GM03348 (cell line): ENCODE results near the gene SLC10A7.
A peak's percentile ranks its signal among the peaks of the same experiment; 100 is the strongest.

ENCODE experiments used
- DNase-seq: peaks from one replicate; pipeline ENCODE4 v3.0.0; 2012; ENCODE audit warnings: low spot score

SLC10A7 gene

DNA sequence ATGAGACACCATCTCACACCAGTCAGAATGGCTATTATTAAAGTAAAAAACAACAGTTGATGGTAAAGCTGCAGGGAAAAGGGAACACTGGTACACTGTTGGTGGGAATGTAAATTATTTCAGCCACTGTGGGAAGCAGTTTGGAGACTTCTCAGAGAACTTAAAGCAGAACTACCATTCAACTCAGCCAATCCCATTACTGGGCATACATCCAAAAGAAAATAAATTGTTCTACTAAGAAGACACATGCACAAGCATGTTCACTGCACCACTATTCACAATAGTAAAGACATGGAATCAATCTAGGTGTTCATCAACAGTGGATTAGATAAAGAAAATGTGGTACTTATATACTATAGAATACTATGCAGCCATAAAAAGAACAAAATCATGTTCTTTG is 172.4 kb downstream of the SLC10A7 start:
- no peak for DNase-seq

DNA sequence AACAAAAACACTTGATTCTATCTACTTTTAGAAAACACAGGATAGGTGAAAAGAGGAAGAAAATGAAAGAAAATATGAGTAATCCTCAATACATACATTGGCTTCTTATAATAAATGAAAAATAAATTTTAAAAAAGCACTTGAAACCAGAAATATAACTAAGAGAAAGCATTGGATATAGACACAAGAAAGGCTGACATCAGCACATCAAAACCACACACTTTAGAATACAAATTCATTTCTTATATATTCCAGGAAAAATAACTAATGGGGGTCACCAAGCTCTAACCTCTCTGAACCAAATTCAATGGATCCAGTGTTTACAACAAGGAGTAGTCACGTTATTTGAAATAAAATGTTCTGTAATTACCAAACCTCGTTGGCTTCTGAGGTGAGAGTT is 173.9 kb downstream of the SLC10A7 start:
- DNase-seq = no peak

DNA sequence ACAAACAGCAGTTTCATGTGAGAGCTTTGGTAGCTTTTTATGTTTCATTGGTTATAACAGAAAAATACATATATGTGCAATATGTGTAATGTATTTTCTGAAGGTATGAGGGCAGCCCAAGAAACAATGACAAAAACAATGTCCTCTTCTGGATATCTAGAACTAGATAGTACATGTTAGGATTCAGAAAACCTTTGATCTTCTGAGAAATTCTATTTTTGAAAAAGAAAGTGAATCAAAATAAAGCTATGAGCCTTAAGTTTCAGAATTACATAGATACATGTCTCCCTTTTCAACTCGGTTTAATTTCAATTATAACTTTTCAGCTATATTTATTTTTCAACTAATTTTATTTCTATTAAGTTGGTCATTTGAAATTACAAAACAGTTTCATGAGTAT is 175.5 kb downstream of the SLC10A7 start:
- no peak for DNase-seq

DNA sequence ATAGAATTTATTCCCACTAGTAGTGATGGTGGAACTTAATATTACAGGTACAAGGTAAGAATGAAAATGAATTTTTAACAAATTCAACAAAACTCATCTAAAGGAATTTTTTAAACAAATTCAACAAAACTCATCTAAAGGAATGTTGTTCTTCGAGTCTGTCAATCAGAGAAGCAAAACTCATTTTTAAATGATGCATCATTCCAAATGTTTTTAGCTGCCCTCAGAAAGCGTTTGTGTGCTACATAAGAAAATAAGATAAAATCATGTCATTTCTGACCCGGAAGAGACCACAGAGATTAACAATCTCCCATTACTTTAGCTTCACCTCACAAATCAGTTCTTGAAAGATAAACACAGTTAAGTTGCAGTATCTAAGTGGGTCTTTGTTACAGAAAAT is 178.0 kb downstream of the SLC10A7 start:
- no peak for DNase-seq

DNA sequence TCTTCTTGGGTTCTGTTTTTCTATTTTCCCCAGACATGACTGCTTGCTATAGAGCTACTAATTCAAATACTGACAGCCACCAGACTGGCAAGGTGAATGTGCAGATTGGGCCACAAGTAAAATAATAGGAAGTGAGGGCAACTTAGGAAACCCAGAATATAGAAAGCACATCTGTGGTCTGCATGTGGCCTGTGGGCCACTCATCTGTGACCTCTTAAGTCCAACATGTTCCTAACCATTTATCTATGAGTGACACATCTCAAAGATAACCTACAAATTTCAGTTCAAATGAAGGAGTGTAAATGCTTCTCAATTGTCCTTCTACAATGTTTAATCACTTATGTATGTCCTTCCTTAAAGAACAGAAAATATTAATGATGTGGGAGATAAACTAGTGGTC is 178.5 kb downstream of the SLC10A7 start:
- DNase-seq = no peak

DNA sequence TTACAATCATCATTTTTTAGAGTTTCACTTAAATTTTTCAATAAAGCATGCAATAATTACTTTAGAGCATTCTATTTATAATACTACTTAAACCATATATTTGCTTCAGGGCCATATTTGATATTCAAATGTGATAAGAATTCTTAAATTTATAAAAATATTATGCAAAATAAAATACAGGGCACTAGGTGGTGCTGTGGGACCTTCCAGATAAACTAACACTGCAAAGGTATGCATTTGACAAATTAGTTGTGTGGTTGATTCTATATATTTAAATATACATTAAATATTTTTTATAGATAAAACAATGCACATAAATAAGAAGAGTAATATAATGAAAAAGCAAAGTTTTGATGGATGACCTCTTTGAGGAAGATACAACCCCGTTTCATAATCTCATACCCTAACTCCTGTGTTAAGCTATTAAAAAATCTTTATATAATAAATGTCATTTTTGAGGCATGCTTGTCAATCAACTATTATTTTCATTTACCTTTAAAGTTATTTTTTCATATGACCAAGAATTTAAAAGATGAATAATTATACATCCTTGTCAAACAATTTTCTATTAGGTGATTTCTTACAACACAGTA is 179.0 kb downstream of the SLC10A7 start:
- peak; percentile 21 for DNase-seq

DNA sequence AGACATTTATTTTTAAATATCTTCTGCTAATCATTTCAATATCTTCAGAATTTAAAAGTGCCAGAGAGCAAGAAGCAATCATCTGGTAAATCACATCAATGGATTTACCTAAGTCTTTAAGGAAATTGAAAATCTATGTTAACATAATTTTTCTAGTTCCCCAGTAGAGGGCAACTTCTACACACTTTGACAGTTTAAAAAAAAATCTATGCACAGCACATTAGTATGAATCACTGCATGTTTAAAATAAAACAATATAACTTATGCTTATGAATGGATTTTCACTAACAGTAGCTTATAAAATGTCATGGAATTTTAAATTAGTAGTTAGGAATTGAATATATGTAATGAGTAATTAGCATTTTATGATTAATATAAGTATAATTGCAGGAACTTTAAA is 180.9 kb downstream of the SLC10A7 start:
- peak; percentile 12 for DNase-seq

DNA sequence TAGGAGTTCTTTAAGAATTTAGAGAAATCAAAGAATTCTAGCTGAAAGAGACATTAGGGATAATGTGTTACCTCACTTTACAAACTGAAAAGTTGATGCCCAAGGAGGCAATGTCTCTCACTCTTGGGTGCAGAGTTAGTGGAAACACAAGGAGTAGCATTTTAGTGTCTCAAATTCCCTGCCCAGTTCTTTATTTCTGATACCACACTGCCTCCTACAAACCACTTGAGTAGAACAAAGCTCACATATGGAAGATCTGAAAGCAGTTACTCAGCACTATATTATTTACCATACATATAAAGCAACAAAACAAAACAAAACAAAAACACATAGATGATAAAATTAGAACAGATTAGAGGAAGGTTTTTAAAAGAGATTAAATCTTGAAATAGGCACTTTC is 183.2 kb downstream of the SLC10A7 start:
- DNase-seq = no peak

DNA sequence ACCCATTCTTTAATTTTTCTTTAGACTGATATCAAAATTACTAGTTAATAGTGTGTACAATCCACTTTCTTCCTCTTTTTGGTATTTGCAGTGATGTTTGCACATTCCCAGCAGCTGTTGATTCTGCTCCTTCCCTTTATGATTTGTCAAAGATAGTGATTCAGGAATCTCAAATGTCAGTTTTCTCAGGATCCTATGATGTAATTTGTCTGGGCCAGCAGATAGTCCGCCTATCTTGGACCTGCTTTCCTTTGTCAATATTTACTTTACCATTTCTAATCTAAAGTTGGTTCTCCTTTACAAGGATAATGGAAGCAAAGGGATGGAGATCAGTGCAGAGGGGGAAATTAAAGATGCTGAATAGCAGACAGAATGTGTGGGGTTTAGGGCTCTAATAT is 185.3 kb downstream of the SLC10A7 start:
- DNase-seq = no peak

DNA sequence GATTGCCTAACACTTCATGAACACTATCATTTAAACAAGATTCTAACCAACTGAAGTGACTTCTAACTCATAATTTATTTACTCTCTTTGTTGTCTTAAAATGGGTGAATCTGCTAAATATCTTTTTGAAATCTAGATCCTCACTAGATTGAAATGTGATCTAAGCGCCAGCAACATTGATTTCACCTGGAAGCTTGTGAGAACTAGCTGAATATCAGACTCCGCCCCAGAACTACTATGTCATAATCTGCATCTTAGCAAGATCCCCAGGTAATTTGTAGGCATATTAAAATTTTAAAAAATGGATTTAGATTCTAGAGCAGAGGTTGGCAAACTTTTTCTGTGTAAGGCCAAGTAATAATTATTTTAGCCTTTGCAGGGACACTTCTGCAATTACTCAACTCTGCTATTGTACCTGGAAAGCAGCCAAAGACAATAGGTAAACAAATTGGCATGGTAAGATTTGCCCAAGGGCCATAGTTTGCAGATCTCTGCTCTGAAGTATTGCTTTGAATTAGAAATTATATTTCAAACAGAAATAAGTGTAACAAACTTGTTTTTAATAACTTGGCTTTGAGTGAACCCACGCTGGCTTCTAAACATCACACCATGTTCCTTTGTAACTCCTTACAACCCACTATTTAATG is 185.9 kb downstream of the SLC10A7 start:
- DNase-seq = no peak

DNA sequence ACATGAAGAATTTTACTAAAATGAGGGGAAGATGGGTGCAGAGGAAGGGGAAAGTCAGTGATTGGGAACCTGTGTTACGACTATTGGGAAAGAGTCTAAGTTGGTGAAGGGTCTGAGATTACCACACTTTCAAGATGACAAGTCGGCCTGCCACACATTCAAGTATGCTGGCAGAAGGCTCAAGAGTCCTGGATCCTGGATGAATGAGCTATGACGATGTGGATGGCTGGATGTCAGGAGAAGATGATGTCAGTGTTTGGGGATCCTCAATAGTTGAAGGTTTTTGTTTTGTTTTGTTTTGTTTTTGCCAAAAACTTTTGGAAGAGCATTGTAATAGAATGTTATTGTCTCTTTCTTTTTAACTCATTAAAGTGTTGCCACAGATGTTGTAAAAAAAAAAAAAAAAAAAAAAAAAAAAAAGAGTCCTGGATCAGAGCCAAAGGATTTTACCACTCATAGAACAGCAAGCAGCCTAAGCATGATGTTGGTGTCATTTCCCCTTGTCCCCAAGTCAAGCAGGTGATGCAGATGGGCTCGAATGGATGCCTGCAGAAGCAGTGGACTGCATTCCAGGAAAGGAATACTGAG is 186.8 kb downstream of the SLC10A7 start:
- DNase-seq = no peak

DNA sequence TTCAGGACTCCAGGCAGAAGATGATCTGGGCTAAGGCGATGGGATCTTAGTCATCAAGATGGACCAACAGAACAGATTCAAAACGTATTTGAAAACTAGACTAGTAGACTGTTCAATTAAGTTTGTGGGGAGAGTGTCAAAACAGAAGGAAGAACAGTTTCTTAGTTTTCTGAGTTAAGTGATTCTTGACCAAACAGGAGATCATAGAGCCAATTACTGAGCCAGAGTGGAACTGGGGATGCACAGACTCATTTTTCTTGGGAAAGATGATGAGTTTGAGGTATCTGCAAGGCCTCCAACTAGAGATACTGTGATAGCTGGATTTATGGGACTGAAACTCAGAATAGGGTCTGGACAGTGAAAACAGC is 187.9 kb downstream of the SLC10A7 start:
- DNase-seq = no peak

DNA sequence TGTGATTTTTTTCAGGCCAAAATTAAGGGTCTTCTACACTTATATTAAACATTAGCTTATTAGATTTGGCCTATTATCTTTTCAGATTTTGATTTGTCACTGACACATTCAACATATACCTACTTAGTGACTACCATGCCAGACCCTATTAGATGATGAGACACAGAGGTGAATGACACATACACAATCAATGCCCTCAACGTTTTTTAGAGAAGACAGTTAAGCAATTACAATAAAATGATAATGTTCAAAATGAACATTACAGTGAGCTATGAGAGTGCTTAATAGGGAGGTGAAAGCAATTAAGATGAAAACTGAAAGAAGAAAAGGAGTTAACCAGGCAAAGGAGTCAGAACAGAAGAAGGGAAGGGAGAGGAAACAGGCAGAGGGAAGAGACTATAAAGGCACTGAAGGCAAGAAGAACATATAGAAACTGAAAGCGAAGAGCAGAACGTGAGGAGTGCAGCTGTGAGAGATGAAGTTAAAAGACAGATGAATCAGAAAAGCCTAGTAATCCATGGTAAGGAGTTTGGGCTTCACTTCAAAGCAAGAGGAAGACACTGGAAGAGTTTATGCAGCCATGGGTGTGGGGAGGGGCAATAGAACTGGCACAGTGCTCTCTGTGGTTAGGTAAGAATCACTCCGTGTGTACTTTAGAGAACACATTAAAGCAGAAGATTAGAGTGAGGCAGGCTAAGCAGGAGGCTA is 188.4 kb downstream of the SLC10A7 start:
- peak; percentile 25 for DNase-seq

DNA sequence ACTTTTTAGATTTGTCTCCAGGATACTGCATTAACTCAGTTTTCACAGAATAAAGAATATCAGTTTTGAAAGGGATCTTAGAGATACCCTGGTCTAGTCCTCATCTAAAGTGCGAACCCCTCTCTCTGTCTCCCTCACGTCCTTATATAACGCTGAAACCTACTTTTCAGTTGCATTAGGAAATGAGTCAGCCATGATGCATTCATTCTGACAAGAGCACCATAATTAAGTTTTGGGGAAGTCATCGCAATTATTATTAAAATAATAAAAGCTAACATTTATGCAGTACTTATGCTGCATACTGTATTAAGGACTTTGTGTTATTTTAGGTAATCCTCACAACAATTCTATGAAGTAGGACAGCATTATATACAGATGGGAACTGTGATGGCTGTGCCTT is 191.3 kb downstream of the SLC10A7 start:
- peak; percentile 6 for DNase-seq

DNA sequence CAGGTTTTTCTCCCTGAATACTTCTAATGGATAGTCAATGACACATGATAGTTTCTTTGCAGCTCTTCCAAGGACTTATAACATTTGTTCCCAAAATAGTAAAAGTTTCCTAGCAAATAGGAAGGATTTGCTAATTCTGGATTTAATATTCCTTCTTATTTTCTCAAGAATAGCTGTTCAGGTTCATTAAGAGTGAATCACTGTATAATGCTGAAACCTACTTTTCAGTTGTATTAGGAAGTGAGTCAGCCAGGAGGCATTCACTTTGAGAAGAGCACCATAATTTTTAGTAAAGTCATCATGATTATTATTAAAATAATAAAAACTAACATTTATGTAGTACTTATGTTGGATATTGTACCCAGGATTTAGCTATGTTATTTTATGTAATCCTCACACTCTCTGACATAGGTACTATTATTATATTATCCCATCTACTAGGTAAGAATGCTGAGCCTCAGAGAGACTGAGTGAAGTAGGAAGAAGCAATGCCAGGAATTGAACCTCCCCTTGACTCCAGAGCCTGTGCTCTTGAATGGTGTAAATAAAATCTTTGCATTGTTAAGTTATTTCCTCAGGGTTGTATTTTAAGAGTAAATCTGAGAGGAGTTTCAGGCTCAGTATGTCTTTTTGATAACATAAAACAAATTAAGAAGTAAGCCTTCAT is 192.6 kb downstream of the SLC10A7 start:
- DNase-seq = peak; percentile 59

DNA sequence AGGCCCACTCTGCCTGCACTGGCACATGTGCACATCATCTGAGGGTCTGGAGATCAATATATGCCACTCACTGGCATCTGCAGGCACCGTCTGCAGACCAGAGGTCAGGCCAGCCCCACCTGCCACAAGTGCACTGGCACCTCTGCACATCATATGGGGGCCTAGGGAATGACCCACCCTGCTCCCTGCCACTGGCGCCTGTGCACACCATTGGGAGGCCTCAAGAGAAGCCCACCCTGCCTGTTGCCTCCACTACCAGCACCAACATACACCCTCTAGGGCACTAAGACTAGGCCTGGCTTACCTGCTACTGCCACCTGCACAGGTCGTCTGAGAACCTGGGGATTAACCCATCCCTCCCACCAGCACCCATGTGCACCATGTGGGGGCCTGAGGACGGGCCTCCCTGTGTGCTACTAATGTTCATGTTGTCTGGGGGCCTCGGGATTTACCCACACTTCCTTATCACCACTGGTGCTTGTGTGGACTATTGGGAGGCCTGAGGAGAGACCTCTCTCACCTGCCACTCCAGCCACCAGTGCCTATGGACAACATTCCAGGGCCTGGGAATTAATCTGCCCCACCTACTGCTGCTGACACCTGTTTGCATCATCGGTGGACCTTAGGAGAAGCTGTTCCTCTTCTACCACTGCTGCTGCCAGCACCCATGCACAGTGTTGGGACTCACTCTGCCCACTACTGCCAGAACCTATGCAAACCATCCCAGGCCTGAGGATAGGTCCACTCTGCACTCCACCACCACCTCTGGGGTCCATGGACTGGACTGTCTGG is 193.7 kb downstream of the SLC10A7 start:
- no peak for DNase-seq

DNA sequence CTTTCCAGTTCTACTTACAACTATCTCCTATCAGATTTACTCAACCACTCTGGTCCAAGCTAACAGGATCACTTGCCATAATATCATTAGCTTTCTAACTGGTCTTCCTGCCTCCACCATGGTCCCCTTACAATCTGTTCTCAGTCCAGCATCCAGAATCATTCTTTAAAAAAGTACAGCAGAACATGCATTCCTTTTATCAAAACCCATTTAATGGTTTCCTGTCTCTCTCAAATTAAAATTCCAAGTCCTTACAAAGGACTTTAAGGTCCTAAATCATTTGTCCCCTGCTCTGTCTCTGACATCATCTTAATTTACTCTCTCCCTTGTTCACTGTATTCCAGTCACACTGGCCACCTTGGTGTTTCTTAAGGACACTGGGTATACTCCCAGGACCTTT is 202.8 kb downstream of the SLC10A7 start:
- no peak for DNase-seq

DNA sequence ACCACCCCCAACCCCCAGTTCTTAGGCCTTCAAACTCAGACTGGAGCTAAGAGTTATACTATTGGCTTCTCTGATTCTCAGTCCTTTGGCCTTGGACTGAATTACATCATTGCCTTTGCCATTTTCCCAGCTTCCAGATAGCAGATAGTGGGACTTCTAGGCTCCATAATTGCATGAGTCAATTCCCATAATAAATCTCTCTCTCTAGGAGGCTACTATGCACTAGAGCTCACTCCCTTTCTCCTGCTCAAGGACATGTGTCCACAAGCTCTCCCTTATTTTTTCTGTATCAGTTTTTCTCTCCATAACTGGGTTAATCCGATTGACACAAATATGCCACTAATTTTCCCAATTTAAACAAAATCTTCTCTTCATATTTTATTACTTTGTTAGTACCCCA is 204.0 kb downstream of the SLC10A7 start:
- no peak for DNase-seq

DNA sequence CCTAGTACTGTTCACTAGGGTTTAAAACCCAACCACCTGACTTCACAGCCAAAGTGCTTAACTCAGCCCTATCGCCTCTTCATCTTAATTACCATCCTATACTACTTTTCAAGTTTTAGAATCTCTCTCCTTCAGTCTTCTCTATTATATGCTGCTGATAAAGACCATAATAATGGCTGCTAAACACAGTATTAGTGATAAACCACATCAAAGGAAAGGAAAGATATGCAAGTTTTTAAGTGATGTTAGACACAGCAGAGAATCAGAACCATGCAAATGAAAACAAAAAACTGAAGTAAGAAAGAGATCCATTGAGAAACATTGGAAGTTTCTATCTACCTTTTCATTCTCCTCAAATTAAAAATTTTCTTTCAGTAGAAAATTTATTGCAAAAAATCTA is 206.6 kb downstream of the SLC10A7 start:
- DNase-seq = no peak

DNA sequence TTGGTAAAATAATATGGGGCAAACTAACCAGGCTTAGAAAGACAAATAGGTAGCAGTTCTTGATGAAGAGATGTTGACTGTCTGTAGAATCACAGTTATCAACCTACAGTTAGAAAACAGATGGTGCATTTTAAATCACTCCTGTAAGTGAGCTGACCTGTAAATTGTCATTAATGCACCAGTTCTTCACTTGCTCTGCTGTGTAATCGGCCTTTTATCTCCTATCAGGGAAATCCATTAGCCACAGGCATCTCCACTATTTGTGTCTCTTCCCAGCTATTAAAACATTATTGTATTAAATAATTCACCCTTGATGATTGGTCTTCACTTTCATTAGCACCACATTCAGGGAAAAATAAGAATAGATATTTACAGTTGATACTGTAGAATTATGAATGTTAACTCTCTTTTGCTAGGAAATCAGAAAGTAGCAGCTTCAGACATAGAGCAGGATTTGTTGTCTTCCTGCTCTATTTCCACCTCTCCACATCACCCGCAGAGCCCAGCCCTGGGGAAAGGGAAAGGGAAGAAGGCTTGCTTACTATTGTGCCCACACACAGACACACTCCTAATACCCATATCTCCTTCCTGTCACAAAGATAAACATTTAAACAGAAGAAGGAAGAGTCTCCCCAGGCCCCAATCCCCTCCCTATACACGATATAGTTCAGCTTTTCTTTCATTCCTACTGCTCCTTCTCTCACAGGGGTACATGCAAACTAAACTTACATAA is 210.3 kb downstream of the SLC10A7 start:
- no peak for DNase-seq

DNA sequence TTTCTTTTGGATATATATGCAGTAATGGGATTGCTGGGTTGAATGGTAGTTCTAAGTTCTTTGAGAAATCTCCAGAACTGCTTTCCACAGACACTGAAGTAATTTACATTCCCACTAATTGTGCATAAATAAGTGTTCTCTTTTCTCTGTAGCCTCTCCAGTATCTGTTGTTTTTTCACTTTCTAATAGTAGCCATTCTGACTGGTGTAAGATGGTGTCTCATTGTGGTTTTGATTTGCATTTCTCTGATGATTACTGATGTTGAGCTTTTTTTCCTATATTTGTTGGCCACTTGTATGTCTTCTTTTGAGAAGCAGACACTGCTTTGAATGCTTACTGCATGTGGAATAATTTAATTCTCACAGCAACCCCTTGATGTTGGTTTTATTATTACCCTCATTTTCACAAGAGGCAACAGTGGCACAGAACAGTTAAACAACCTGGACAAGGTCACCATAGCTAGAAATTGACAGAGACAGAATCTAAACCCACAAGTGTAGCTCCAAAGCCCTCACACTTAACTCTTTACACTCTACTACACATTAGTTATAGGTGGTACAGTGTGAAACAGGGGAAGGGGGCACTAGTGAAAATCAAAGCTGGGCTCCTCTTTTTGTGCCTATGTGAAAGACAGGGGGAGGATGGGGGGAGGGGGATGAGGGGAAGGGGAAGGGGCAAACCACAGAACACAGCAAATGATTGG is 211.3 kb downstream of the SLC10A7 start:
- DNase-seq = no peak
